Immature natural killer cell (primary cell): ENCODE measurements around the gene MPRIP. TPM values are rescaled to one million over a fixed set of nuclear protein-coding genes. Genes with fewer than 3 reads are reported as not detected.

Experiments
- DNase-seq, 3 donors: peaks; one replicate each; pipeline ENCODE4 v3.0.0; 2022; ENCODE audit warnings: mixed read lengths in 1 of 3
- H3K27ac Mint-ChIP-seq, 6 donors: one replicate each; pipeline ENCODE4 v1.8.0; 2020; ENCODE audit warnings: mixed read lengths in 6 of 6, mild to moderate bottlenecking in 5 of 6, inconsistent platforms in 4 of 6, moderate library complexity in 3 of 6
- H3K27me3 Mint-ChIP-seq, 3 donors: one replicate each; pipeline ENCODE4 v1.8.0; 2020 to 2021; ENCODE audit warnings: low read depth in 3 of 3, mild to moderate bottlenecking in 3 of 3, mixed read lengths in 3 of 3, moderate library complexity in 3 of 3, inconsistent platforms in 1 of 3
- H3K36me3 Mint-ChIP-seq, 3 donors: one replicate each; pipeline ENCODE4 v1.8.0; 2020; ENCODE audit warnings: mixed read lengths in 3 of 3, inconsistent platforms in 2 of 3, mild to moderate bottlenecking in 2 of 3
- H3K4me1 Mint-ChIP-seq, 2 donors: one replicate each; pipeline ENCODE4 v1.8.0; 2020; ENCODE audit warnings: inconsistent platforms in 2 of 2, mild to moderate bottlenecking in 2 of 2, mixed read lengths in 2 of 2, moderate library complexity in 1 of 2
- H3K4me3 Mint-ChIP-seq, 5 donors: one replicate each; pipeline ENCODE4 v1.8.0; 2020; ENCODE audit warnings: mild to moderate bottlenecking in 5 of 5, mixed read lengths in 5 of 5, inconsistent platforms in 3 of 5, moderate library complexity in 3 of 5
- H3K9me3 Mint-ChIP-seq, 6 donors: one replicate each; pipeline ENCODE4 v1.8.0; 2020; ENCODE audit warnings: mild to moderate bottlenecking in 6 of 6, mixed read lengths in 6 of 6, inconsistent platforms in 4 of 6, moderate library complexity in 3 of 6
- polyA plus RNA-seq, 3 donors: library from polyadenylated mRNA; unstranded; fragments of 300-500 nt; fragmentation: Illumina TruSeq; gene quantifications; one replicate each; pipeline ENCODE4 v1.2.3, GENCODE V29; 2021

The MPRIP gene
- polyA plus RNA-seq, 3 donors from 2014 or later: 1.2 to 15.1 (median 4.2) TPM

DNA sequence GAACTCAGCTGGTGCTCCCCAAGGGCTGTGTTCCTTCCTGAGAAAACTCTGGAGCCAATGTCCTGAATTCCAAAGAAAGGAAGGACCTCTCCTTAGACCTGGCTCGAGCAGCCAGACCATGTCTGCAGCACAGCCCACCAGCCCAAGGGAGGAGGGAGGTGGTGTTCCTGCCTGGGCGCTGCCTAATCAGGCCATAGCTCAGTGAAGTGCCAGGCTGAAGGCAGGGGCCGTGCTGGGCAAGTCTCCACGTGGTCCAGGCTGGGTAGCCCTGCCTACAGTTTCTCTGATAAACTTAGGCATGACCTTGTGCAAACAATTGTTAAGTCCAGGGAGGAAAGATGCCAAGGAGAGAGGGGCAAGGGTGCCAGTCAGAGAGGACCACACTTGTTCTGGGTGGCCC is 76.8 kb downstream of the MPRIP start:
- H3K27ac Mint-ChIP-seq: peak overlapping the region; percentile 91 to 97 (median 94)
- H3K27me3 Mint-ChIP-seq: peaks cover 0 to 2% (median 0%) of the 10 kb centered on the region in 3 donors
- peaks cover 92 to 97% of the 10 kb centered on the region in 2 donors for H3K4me1 Mint-ChIP-seq
- no peaks in the 10 kb centered on the region for H3K9me3 Mint-ChIP-seq
- peak overlapping the region; percentile 66 to 77 (median 70) for H3K4me3 Mint-ChIP-seq
- no peaks in the 10 kb centered on the region for H3K36me3 Mint-ChIP-seq
- DNase-seq: no peak

- peak; percentile 57 to 67 (median 58) for DNase-seq
- Mint-ChIP-seq H3K4me1 (peaks cover 92 to 97% of the 10 kb centered on the region in 2 donors), H3K4me3 (peak overlapping the region; percentile 66 to 77 (median 70)), H3K27me3 (peaks cover 0 to 2% (median 0%) of the 10 kb centered on the region in 3 donors), H3K9me3 (no peaks in the 10 kb centered on the region), H3K27ac (peak overlapping the region; percentile 91 to 97 (median 94)), H3K36me3 (no peaks in the 10 kb centered on the region)
Measured at GRCh38 chr17:17119533-17119932, 77.3 kb downstream of the MPRIP start.

- Mint-ChIP-seq H3K36me3 (no peaks in the 10 kb centered on the region), H3K4me1 (peaks cover 92 to 97% of the 10 kb centered on the region in 2 donors), H3K4me3 (peak overlapping the region in 4 of 5 donors; percentile 66 to 77 (median 72)), H3K27ac (peak overlapping the region; percentile 91 to 97 (median 94)), H3K9me3 (no peaks in the 10 kb centered on the region), H3K27me3 (peaks cover 0 to 2% (median 0%) of the 10 kb centered on the region in 3 donors)
- DNase-seq: no peak
Measured at GRCh38 chr17:17120294-17120693, 78.0 kb downstream of the MPRIP start.

DNA sequence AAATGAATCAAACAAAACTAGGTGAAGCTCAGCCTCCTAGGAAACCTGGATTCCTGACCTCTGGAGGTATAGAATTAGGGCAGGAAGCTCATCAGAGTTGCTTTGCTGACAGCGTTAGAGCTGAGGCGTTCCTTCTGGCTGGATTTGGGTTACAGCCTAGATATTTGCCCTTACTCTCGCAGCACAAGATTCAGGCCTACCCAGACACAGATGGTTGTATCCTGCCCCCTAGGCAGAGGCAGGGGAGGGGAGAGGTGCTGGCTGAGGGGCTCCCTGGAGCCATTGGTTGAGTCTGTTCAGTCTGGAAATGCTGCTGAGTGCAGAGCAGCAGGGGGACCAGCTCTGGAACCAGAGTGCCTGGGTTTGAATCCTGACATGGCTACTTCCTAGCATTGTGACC is 78.4 kb downstream of the MPRIP start:
- no peak for DNase-seq

GRCh38 chr17:17121162-17121561 is 78.9 kb downstream of the MPRIP start:
- no peak for DNase-seq
- Mint-ChIP-seq H3K9me3 (no peaks in the 10 kb centered on the region), H3K4me1 (peaks cover 94 to 97% of the 10 kb centered on the region in 2 donors), H3K4me3 (peak overlapping the region in 1 of 5 donors; percentile 7), H3K36me3 (no peaks in the 10 kb centered on the region), H3K27me3 (peaks cover 2 to 6% (median 6%) of the 10 kb centered on the region in 3 donors), H3K27ac (peak overlapping the region; percentile 91 to 97 (median 94))

More for the DNA sequence above, 78.4 kb downstream of the MPRIP start:
- Mint-ChIP-seq H3K27me3 (peaks cover 2 to 6% (median 3%) of the 10 kb centered on the region in 3 donors), H3K36me3 (no peaks in the 10 kb centered on the region), H3K27ac (peak overlapping the region; percentile 91 to 97 (median 94)), H3K4me3 (peak overlapping the region in 2 of 5 donors; percentile 69 to 76), H3K4me1 (peaks cover 92 to 97% of the 10 kb centered on the region in 2 donors), H3K9me3 (no peaks in the 10 kb centered on the region)

DNA sequence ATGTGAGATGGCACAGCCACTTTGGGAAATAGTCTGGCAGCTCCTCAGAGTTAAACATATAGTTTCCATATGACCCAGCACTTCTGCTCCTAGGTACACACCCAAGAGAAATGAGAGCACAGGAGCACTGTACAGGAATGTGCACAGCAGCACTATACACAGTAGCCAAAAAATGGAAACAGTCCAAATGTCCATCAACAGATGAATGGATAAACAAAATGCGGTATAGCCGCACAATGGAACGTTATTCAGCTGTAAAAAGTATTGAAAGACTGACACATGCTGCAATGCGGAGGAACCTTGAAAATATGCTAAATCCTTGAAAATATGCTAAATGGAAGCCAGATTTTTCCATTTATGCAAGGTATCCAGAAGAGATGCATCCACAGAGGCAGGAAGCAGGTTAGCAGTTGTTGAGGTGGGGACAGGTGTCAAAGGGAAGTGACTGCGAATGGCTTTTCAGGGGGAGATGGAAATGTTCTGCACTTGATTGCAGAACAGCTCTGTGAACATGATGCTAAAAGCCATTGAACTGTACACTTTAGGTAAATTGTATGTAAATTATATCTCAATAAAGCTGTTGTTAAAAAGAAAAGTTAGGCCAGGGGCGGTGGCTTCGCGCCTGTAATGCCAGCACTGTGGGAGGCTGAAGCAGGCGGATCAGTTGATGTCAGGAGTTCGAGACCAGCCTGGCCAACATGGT is 80.7 kb downstream of the MPRIP start:
- H3K36me3 Mint-ChIP-seq: no peaks in the 10 kb centered on the region
- no peak for DNase-seq
- H3K27me3 Mint-ChIP-seq: peaks cover 2 to 8% (median 7%) of the 10 kb centered on the region in 3 donors
- peak overlapping the region in 4 of 5 donors; percentile 15 to 55 (median 54) for H3K4me3 Mint-ChIP-seq
- H3K27ac Mint-ChIP-seq: peak overlapping the region; percentile 62 to 95 (median 88)
- H3K9me3 Mint-ChIP-seq: no peaks in the 10 kb centered on the region
- H3K4me1 Mint-ChIP-seq: peaks cover 97% of the 10 kb centered on the region in 2 donors

GRCh38 chr17:17124341-17124740 is 82.1 kb downstream of the MPRIP start:
- no peaks in the 10 kb centered on the region for H3K9me3 Mint-ChIP-seq
- H3K4me1 Mint-ChIP-seq: peaks cover 97% of the 10 kb centered on the region in 2 donors
- H3K27me3 Mint-ChIP-seq: peaks cover 2 to 8% (median 7%) of the 10 kb centered on the region in 3 donors
- H3K36me3 Mint-ChIP-seq: peaks cover 0 to 3% (median 0%) of the 10 kb centered on the region in 3 donors
- H3K27ac Mint-ChIP-seq: peak overlapping the region; percentile 97 to 100 (median 98)
- DNase-seq: no peak
- peak overlapping the region in 3 of 5 donors; percentile 4 to 91 (median 64) for H3K4me3 Mint-ChIP-seq

- Mint-ChIP-seq H3K4me3 (peak overlapping the region; percentile 83 to 93 (median 91)), H3K27ac (peak overlapping the region; percentile 97 to 100 (median 98)), H3K9me3 (no peaks in the 10 kb centered on the region), H3K36me3 (peaks cover 0 to 4% (median 0%) of the 10 kb centered on the region in 3 donors), H3K27me3 (peaks cover 2 to 8% (median 7%) of the 10 kb centered on the region in 3 donors), H3K4me1 (peaks cover 89 to 93% of the 10 kb centered on the region in 2 donors)
- DNase-seq: peak; percentile 73 to 78 (median 76)
Measured at GRCh38 chr17:17125136-17126084, 83.2 kb downstream of the MPRIP start.

GRCh38 chr17:17126131-17127110 is 84.2 kb downstream of the MPRIP start:
- H3K27ac Mint-ChIP-seq: peak overlapping the region; percentile 97 to 100 (median 98)
- peaks cover 79 to 83% of the 10 kb centered on the region in 2 donors for H3K4me1 Mint-ChIP-seq
- H3K9me3 Mint-ChIP-seq: no peaks in the 10 kb centered on the region
- peaks cover 2 to 8% (median 7%) of the 10 kb centered on the region in 3 donors for H3K27me3 Mint-ChIP-seq
- DNase-seq: peak in 2 of 3 donors; percentile 50 to 53
- H3K4me3 Mint-ChIP-seq: peak overlapping the region; percentile 83 to 93 (median 91)
- H3K36me3 Mint-ChIP-seq: peaks cover 0 to 4% (median 0%) of the 10 kb centered on the region in 3 donors

DNA sequence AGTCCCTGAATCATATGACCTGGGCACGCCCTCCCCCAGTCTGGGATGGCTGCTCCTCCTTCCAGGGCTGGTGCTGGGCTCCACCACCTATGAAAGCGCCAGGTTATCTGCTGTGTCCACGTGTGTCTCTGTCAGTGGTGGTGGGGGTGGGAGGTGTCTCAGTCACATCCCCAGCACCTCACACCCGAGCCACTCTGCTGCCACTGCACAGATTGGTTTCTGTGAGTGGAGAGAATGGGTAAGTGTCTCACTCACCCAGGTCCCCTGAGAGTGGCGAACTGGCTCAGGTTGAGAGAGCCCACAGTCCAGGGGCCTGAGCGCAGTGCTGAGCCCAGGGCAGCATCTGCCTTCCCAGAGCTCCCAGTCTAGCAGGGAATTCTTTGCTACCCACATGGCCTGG is 84.9 kb downstream of the MPRIP start:
- Mint-ChIP-seq H3K4me3 (peak overlapping the region; percentile 83 to 93 (median 91)), H3K36me3 (peaks cover 0 to 4% (median 0%) of the 10 kb centered on the region in 3 donors), H3K4me1 (peaks cover 72 to 76% of the 10 kb centered on the region in 2 donors), H3K9me3 (no peaks in the 10 kb centered on the region), H3K27ac (peak overlapping the region; percentile 97 to 100 (median 98)), H3K27me3 (peaks cover 2 to 8% (median 7%) of the 10 kb centered on the region in 3 donors)
- peak in 2 of 3 donors; percentile 43 to 56 for DNase-seq

DNA sequence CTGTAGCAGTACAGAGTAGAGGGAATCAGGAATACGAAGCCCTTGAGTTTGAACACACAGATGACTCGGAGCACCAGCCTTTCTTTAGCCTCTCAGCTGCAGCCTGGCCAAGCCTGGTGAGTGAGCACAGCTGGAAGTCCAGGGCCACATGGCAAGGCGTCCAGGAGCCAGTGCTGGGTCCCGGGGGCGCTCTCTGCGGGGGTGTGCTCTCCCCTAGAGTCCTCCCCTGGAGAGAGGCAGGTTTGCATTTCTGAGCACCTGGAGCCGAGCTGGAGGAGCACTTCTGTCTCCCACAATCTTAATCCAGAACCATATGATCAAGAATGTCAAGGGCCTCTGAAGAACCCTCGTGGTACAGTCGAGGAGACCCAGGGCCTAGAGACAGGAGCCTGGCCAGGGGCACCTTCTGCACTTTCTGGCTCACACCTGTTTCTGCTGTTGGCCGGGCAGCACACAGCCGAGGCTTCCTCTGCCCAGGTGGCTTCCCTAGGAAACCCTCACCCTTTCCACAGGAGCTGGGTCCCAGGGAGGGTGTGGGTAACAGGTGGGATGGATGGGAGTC is 85.6 kb downstream of the MPRIP start:
- Mint-ChIP-seq H3K27ac (peak overlapping the region; percentile 97 to 100 (median 98)), H3K4me3 (peak overlapping the region in 4 of 5 donors; percentile 83 to 93 (median 90)), H3K27me3 (peaks cover 2 to 8% (median 7%) of the 10 kb centered on the region in 3 donors), H3K36me3 (peaks cover 0 to 4% (median 0%) of the 10 kb centered on the region in 3 donors), H3K4me1 (peaks cover 65 to 70% of the 10 kb centered on the region in 2 donors), H3K9me3 (no peaks in the 10 kb centered on the region)
- DNase-seq: no peak

GRCh38 chr17:17128476-17129075 is 86.3 kb downstream of the MPRIP start:
- H3K27ac Mint-ChIP-seq: peak overlapping the region; percentile 27 to 99 (median 80)
- H3K4me3 Mint-ChIP-seq: peak overlapping the region in 4 of 5 donors; percentile 30 to 46 (median 40)
- DNase-seq: no peak
- peaks cover 60 to 65% of the 10 kb centered on the region in 2 donors for H3K4me1 Mint-ChIP-seq
- H3K9me3 Mint-ChIP-seq: no peaks in the 10 kb centered on the region
- H3K27me3 Mint-ChIP-seq: peaks cover 2 to 8% (median 7%) of the 10 kb centered on the region in 3 donors
- H3K36me3 Mint-ChIP-seq: peaks cover 0 to 4% (median 4%) of the 10 kb centered on the region in 3 donors
